PFSK-1 (cell line): ENCODE measurements around the gene ARHGAP20.

Experiments used
- FOXP2 ChIP-seq: optimal IDR thresholded peaks from 2 replicates; pipeline ENCODE3; 2011; ENCODE audit warnings: borderline replicate concordance, control low read depth, inconsistent platforms; ENCODE audit not compliant: insufficient read depth; ENCODE audit errors: extremely low read length, extremely low read depth
- POLR2AphosphoS5 ChIP-seq: IDR thresholded peaks from 2 replicates; pipeline ENCODE4 v1.6.1; 2012; ENCODE audit warnings: low read depth, mild to moderate bottlenecking, control low read depth, low read length, moderate library complexity
- REST ChIP-seq, 2 experiments: IDR thresholded peaks; 2 replicates each; pipeline versions ENCODE4 v1.6.1 to v1.8.0; 2011 to 2012; ENCODE audit warnings: low read depth in 2 of 2, low read length in 2 of 2, control low read depth in 1 of 2, inconsistent platforms in 1 of 2, mild to moderate bottlenecking in 1 of 2, moderate library complexity in 1 of 2; ENCODE audit not compliant: insufficient read depth in 1 of 2
- SIN3A ChIP-seq: IDR thresholded peaks from 2 replicates; pipeline ENCODE4 v1.6.1; 2012; ENCODE audit warnings: mild to moderate bottlenecking, low read length, moderate library complexity, borderline replicate concordance; ENCODE audit not compliant: insufficient read depth
- TAF1 ChIP-seq: IDR thresholded peaks from 2 replicates; pipeline ENCODE4 v1.6.1; 2012; ENCODE audit warnings: low read length, control low read depth, borderline replicate concordance; ENCODE audit not compliant: insufficient read depth

ARHGAP20 gene

DNA sequence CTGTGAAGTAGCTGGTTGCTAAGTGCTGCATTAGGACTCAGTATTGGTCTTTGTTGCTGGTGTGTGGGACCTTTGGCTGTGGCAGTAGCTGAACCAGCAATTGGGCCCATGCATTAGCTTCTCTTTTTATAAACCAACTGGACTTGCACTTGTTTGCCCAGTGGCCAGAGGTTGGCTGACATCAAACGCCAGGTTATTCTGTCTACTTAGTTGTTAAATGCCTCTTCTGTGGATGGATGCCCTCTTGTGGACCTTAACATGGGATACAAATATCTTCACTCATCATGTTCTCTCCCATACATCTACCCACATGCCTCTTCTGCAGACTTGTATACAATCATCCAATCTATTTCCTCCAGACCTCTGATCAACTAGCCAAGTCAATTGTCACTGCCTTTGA is 26.4 kb upstream of the ARHGAP20 start:
- TF ChIP-seq TAF1, result no peak
- no peak for TF ChIP-seq FOXP2
- TF ChIP-seq POLR2AphosphoS5, result no peak
- TF ChIP-seq REST (IDR thresholded peaks at IDR 0.05; ENCODE audit: insufficient read depth in 1 of 2, low read depth in 2 of 2, low read length in 2 of 2), result no peak
- no peak for TF ChIP-seq SIN3A

- no peak for TF ChIP-seq TAF1
- no peak for TF ChIP-seq SIN3A
- TF ChIP-seq FOXP2, result no peak
- no peak for TF ChIP-seq REST (IDR thresholded peaks at IDR 0.05; ENCODE audit: insufficient read depth in 1 of 2, low read depth in 2 of 2, low read length in 2 of 2)
- no peak for TF ChIP-seq POLR2AphosphoS5
Observed at GRCh38 chr11:110737593-110737992, 25.4 kb upstream of the ARHGAP20 start.

GRCh38 chr11:110736171-110736553 is 23.9 kb upstream of the ARHGAP20 start:
- TF ChIP-seq SIN3A, result no peak
- no peak for TF ChIP-seq FOXP2
- no peak for TF ChIP-seq TAF1
- TF ChIP-seq POLR2AphosphoS5, result no peak
- TF ChIP-seq REST (IDR thresholded peaks at IDR 0.05; ENCODE audit: insufficient read depth in 1 of 2, low read depth in 2 of 2, low read length in 2 of 2), result no peak

DNA sequence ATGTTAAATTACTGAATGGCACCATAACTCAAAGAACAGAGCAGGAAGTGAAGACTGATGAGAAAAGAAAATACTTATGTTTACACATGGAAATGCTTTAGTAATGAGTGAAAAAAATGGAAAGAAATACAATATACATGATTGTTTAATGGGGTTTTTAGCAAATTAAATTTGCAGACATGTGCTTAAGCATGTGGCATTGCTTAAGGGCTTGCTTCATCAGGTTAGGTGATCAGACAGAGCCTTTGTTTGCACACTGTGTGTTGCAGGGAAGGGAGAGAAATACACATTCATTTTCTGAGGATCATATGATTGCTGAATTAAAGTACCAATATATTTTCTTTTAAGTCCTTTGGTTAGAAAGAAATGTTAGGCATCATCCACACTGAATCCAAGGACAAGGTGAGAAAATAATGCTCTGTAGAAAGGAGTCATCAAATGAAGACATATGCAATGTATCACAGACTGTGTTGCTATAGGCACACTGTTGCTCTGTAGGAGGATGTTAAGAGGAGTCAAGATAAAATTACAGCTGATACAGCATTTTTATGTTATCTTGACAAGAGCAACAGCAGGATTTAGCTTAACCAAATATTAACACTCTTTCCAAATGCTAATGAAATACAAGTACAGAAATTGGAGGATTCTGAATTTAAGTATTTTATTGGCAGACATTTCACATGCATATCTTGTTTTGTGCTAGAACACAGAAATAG is 23.4 kb upstream of the ARHGAP20 start:
- TF ChIP-seq POLR2AphosphoS5 (no peak), TAF1 (no peak), FOXP2 (no peak), REST (IDR thresholded peaks at IDR 0.05; ENCODE audit: insufficient read depth in 1 of 2, low read depth in 2 of 2, low read length in 2 of 2) (no peak), SIN3A (no peak)
